Esophagus squamous epithelium (tissue), 5 donors: ENCODE measurements around the gene SPRY4. TPM values are rescaled to one million over a fixed set of nuclear protein-coding genes. Genes with fewer than 3 reads are reported as not detected.

Experiments
- DNase-seq: peaks from one replicate; lab custom pipeline; 2025; lab: John Stamatoyannopoulos, UW
- H3K27ac ChIP-seq, 4 donors: fragments of 200-600 bp; sonication (generic); one replicate each; pipeline ENCODE4 v1.5.1; 2016 to 2019; ENCODE audit warnings: mild to moderate bottlenecking in 1 of 4
- H3K27me3 ChIP-seq, 4 donors: fragments of 200-600 bp; sonication (generic); 1 replicate in 3 of 4; 2 replicates in 1 of 4; pipeline versions ENCODE4 v1.5.1 to v1.6.0; 2017 to 2021; ENCODE audit warnings: antibody characterized with exemption in 1 of 4
- H3K36me3 ChIP-seq, 3 donors: fragments of 200-600 bp; sonication (generic); one replicate each; pipeline ENCODE4 v1.5.1; 2016 to 2019
- H3K4me1 ChIP-seq, 3 donors: fragments of 200-600 bp; sonication (generic); one replicate each; pipeline ENCODE4 v1.5.1; 2017 to 2019
- H3K4me3 ChIP-seq, 4 donors: fragments of 200-600 bp; sonication (generic); 1 replicate in 3 of 4; 2 replicates in 1 of 4; pipeline ENCODE4 v1.5.1; 2016 to 2019; ENCODE audit warnings: mild to moderate bottlenecking in 2 of 4, moderate library complexity in 1 of 4
- H3K9me3 ChIP-seq, 3 donors: fragments of 200-600 bp; sonication (generic); one replicate each; pipeline ENCODE4 v1.5.1; 2016 to 2019
- CTCF ChIP-seq, 6 experiments: fragments of 450-650 bp in 4 of 6; fragments of 200-600 bp in 2 of 6; sonication (generic) in 2 of 6; IDR thresholded peaks; one replicate each; pipeline ENCODE4 v1.5.1; 2016 to 2019; ENCODE audit warnings: antibody characterized with exemption in 6 of 6, mild to moderate bottlenecking in 4 of 6, moderate library complexity in 4 of 6
- POLR2A ChIP-seq, 4 donors: fragments of 450-650 bp; IDR thresholded peaks; one replicate each; pipeline ENCODE4 v1.6.1; 2017; ENCODE audit warnings: antibody characterized with exemption in 4 of 4, mild to moderate bottlenecking in 4 of 4, moderate library complexity in 3 of 4
- WGBS, 2 donors: methylation state at CpG; one replicate each; pipeline ENCODE4 v1.1.5; 2018; 5-methylcytosine and 5-hydroxymethylcytosine counted together
- intact Hi-C: fragments of 100-400 bp; cut with DNase I; formaldehyde crosslinking; loops from one replicate; pipeline ENCODE4 v1.15.0; 2022
- total RNA-seq, 4 donors: library from RNA; depleted of rRNA; stranded (reverse); fragments of >200 nt; gene quantifications; one replicate each; pipeline ENCODE4 v1.1.0, GENCODE V29; 2016
- donor health status: DM: yes; HTN: yes; CAD: no.

Gene SPRY4
- total RNA-seq = 1 to 10 TPM; 1.9 to 7.1 (median 4.4) TPM

- WGBS, 2 donors = 0% methylated on average over 3 to 22 of the region's 54 CpGs
- intact Hi-C loops = no loop called here
- Histone ChIP-seq H3K4me1 (peaks cover 22 to 71% (median 23%) of the 10 kb centered on the region in 3 donors), H3K36me3 (no peaks in the 10 kb centered on the region), H3K9me3 (no peaks in the 10 kb centered on the region), H3K27ac (peak within 1 kb of the TSS; percentile 76 to 89 (median 86)), H3K27me3 (peaks cover 0 to 65% (median 2%) of the 10 kb centered on the region in 4 donors), H3K4me3 (peak within 1 kb of the TSS; percentile 47 to 72 (median 60))
- peak; percentile 31 for DNase-seq
- TF ChIP-seq POLR2A (IDR thresholded peaks at IDR 0.05) (peak in 2 of 4 donors; percentile 74 to 85), CTCF (IDR thresholded peaks at IDR 0.05) (peak in 1 of 6 experiments; percentile 2)
Measured at GRCh38 chr5:142324871-142325724, at the start of gene SPRY4. TSS of gene SPRY4 (minus strand) at chr5:142325021. CDS start at chr5:142315108, 9,913 bp downstream.

GRCh38 chr5:142368529-142368928, 43.7 kb upstream of the SPRY4 start:
- intact Hi-C loops = no loop called here
- H3K27ac ChIP-seq = no peak overlapping the region
- H3K9me3 ChIP-seq = no peaks in the 10 kb centered on the region
- H3K36me3 ChIP-seq = no peaks in the 10 kb centered on the region
- no peak overlapping the region for H3K4me3 ChIP-seq
- WGBS, 2 donors = 65 to 83% methylated on average over 2 of the region's 2 CpGs
- no peak for DNase-seq
- no peaks in the 10 kb centered on the region for H3K27me3 ChIP-seq
- no peak for TF ChIP-seq POLR2A (IDR thresholded peaks at IDR 0.05)
- no peak for TF ChIP-seq CTCF (IDR thresholded peaks at IDR 0.05)
- peaks cover 0 to 17% (median 0%) of the 10 kb centered on the region in 3 donors for H3K4me1 ChIP-seq

- intact Hi-C loops = no loop called here
- 91 to 93% methylated on average over 4 of the region's 4 CpGs for WGBS, 2 donors
Measured at GRCh38 chr5:142366007-142366406, 41.2 kb upstream of the SPRY4 start.

GRCh38 chr5:142364251-142365145, 39.7 kb upstream of the SPRY4 start:
- Histone ChIP-seq H3K27ac (peak overlapping the region; percentile 31 to 73 (median 54)), H3K4me1 (peaks cover 0 to 31% (median 11%) of the 10 kb centered on the region in 3 donors), H3K9me3 (no peaks in the 10 kb centered on the region), H3K36me3 (no peaks in the 10 kb centered on the region), H3K4me3 (peak overlapping the region in 3 of 4 donors; percentile 7 to 36 (median 13)), H3K27me3 (no peaks in the 10 kb centered on the region)
- WGBS, 2 donors = 34 to 39% methylated on average over 14 to 19 of the region's 23 CpGs
- intact Hi-C loops = no loop called here
- no peak for TF ChIP-seq POLR2A (IDR thresholded peaks at IDR 0.05)
- TF ChIP-seq CTCF (IDR thresholded peaks at IDR 0.05) = peak in 1 of 6 experiments; percentile 35
- DNase-seq = peak; percentile 1

More at GRCh38 chr5:142366007-142366406, 41.2 kb upstream of the SPRY4 start:
- H3K27me3 ChIP-seq = no peaks in the 10 kb centered on the region
- H3K9me3 ChIP-seq = no peaks in the 10 kb centered on the region
- H3K27ac ChIP-seq = no peak overlapping the region
- DNase-seq = no peak
- H3K4me1 ChIP-seq = peaks cover 0 to 31% (median 11%) of the 10 kb centered on the region in 3 donors
- TF ChIP-seq POLR2A (IDR thresholded peaks at IDR 0.05) (no peak), CTCF (IDR thresholded peaks at IDR 0.05) (no peak)
- H3K36me3 ChIP-seq = no peaks in the 10 kb centered on the region
- no peak overlapping the region for H3K4me3 ChIP-seq
